Fibroblast of peridontal ligament (primary cell): ENCODE measurements around the gene FUBP1.
"Not testable (repeated sequence)": the region's sequence is repeated elsewhere in the genome, so short reads cannot be mapped to it uniquely, and the experiment has no call there.

Experiments used
- DNase-seq: peaks from one replicate; pipeline ENCODE4 v3.0.0-alpha.2; 2010; ENCODE audit errors: extremely low read depth

FUBP1 gene

DNA sequence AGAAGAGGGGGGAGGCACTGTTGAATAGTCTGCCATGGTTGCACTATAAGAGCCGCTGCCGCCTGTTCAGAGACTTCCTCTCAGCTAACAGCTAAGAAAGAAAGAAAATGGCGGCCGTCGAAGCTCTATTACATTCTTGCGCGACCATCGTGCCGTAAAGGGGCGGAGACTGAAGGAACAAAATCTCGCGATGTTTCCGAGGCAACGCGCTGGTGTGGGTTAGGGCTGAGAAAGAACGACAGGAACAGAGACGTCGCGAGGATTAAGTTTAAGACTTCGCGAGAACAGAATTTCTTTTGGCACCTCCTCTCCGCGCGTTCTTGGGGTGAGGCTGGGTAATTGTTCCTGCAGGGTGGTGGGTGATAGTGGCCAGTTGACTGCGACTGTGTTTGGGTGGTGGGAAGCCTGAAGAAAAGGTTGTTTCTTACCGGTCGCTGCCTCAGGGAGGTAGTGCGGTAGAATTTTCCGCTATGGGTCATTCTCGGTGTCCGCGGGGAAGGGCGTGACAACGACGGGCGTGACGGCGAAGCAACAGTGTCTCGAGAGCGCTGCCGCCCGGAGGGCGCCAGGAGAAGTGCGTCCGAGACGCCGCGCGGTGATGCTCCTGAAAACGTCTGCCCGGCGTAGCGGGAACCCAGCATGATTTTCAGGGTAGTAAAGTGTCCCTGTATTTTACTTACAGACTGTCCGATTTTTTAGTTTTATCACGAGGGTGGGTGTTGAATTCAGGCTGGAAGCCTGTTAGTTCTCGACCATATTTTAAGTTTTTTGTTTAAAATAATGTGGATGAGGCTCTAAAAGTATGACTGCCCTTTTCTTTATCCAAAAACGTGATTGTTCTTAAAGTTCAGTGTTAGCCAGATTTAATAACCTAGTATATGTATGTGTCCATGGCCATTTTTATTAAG lies at the start of gene FUBP1:
Gene FUBP1 (minus strand): TSS at position 104 of the 908 bp plus-strand sequence. CDS start 68 bp downstream, at position 36.
- DNase-seq, result peak; percentile 100

- not testable (repeated sequence) for DNase-seq
These were observed 42.3 kb upstream of the FUBP1 start for GRCh38 chr1:78021134-78021533.

DNA sequence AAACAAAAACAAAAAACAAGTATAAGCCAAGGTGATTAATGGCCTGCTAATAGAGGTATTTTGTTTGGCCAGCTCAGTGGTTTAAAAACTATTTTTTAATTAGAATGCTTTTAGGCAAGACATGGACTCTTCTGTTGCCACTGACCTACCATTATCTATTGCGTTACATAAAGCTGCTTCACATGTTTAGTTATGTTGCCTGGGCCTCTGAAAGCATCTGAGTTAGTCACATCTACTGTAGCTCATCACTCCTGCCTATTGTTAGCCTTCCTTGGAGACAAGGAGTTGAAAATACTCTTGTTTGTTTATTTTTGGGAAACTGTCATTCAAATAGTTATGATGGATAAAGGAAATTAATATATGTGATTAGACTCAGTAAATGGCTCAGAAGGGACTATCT lies 40.2 kb upstream of the FUBP1 start:
- DNase-seq, result no peak

- no peak for DNase-seq
These were observed 36.3 kb upstream of the FUBP1 start for GRCh38 chr1:78015148-78015547.

GRCh38 chr1:78011050-78011449 lies 32.2 kb upstream of the FUBP1 start:
- no peak for DNase-seq

GRCh38 chr1:78009836-78010235 lies 31.0 kb upstream of the FUBP1 start:
- peak; percentile 56 for DNase-seq

- peak; percentile 54 for DNase-seq
These were observed 30.4 kb upstream of the FUBP1 start for GRCh38 chr1:78009276-78009675.

DNA sequence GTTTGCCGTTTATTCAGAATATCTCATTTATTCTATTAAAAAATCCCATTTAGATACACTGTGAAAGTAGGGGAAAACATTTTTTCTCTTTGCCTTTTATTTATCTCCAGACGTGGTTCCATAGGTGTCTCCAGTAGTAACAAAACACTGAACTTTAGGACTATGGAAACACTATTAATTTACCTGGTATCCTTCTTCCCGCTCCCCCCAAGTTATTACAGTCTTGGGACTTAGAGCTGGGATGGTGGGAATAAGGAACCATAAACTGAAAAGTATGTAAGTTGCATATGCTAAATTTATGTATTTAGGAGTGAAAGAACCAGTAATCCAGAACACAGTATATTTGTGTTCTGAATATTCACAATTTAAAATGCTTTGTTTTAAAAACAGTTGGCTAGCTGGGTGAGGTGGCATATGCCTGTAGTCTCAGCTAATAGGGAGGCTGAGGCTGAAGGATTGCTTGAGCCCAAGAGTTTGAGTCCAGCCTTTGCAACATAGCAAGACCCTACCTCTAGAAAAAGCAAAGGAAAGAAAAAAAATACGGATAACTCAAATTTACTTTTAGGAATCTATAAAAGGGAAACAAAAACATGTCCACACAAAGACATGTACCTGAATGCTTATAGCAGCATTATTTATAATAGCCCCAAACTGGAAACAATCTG lies 28.9 kb upstream of the FUBP1 start:
- no peak for DNase-seq

DNA sequence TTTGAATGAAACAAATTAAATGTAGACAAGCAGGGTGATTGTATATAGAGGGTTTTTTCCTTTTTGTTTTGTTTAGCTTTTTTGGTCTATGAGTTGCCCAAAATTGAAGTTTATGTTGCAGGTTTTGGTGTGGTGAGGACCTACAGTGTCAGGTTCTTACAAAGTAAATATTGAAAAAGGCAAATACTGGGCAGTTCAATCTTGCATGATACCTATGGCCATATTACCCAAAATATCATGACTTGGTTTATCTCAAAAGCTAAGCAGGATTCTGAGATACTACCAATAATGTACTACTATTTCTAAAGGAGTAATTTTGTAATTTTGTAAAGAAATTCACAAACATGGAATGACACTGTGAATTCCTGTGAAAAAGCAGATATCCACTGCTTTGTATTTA lies 27.6 kb upstream of the FUBP1 start:
- peak; percentile 20 for DNase-seq

- peak; percentile 98 for DNase-seq
These were observed 26.9 kb upstream of the FUBP1 start for GRCh38 chr1:78005755-78006154.

- no peak for DNase-seq
These were observed 26.5 kb upstream of the FUBP1 start for GRCh38 chr1:78005448-78005722.

- peak; percentile 99 for DNase-seq
These were observed 26.0 kb upstream of the FUBP1 start, which contains the start of gene DNAJB4 for GRCh38 chr1:78004719-78005447. Gene DNAJB4, plus strand, starts transcription at chr1:78004939. Its CDS starts 172 bp downstream, at chr1:78005111.

- peak; percentile 82 for DNase-seq
These were observed 25.2 kb upstream of the FUBP1 start for GRCh38 chr1:78003882-78004718.

DNA sequence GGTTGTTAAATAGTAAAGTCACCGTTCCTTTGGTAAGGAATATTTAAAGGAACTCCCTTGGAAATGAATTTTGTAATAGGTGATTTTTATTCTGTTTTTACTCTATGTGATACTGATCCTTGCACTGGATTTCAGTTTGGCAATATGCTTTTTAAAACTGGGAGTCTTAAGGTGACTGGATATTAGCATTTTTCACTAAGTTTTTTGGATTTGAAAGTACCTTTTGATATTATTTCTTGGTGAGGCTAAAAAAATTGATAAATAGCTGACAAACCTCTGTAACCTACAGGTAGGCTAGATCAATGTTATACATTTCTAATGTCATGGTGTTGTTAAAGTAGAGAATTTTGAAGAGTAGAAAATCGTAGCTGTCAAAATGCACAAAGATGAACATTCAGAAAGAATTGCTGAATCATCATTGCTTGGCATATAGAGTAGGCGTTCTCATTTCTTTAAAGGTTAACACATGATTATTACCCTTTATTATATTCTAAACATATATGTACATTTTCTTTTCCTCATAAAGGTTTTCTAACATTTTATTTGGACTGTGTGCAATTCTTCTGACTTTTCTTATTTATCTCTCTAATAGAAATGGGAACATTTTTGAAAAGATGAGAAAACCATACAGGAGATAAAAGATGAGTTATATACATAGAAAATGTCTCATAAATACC lies 24.3 kb upstream of the FUBP1 start:
- peak; percentile 54 for DNase-seq

DNA sequence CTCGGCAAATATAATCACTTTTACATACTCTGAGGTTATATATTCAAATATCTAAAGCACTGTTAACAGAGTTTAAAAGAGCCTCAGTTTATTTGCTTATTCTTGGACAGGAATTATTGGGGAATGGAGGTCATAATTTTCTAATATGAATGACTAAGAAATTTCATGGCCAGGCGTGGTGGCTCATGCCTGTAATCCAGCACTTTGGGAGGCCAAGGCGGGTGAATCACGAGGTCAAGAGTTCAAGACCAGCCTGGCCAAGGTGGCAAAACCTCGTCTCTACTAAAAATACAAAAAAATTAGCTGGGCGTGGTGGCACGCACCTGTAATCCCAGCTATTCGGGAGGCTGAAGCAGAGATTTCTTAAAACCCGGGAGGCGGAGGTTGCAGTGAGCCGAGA lies 21.7 kb upstream of the FUBP1 start:
- DNase-seq, result not testable (repeated sequence)

GRCh38 chr1:77996734-77997133 lies 17.9 kb upstream of the FUBP1 start:
- DNase-seq, result no peak

DNA sequence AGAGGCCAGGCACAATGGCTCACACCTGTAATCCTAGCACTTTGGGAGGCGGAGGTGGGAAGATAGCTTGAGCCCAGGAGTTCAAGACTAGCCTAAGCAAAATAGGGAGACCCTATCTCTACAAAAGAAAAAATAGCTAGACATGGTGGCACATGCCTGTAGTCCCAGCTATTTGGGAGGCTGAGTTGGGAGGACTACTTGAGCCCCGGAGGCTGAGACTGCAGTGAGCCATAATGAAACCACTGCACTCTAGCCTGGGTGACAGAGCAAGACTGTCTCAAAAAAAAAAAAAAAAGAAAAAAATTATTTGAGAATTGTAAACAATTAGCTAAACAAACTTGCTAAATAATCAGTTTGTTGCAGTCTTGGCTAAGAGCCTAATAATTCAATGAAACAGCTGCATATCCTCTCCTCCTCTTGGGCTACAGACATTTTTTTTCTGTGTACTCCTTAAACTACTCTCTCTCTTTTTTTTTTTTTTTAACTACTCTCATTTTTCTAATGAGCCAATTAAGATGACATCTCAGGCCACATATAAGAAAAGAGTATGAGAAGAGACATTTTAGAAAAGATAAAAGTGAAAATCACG lies 15.3 kb upstream of the FUBP1 start:
- DNase-seq, result no peak

DNA sequence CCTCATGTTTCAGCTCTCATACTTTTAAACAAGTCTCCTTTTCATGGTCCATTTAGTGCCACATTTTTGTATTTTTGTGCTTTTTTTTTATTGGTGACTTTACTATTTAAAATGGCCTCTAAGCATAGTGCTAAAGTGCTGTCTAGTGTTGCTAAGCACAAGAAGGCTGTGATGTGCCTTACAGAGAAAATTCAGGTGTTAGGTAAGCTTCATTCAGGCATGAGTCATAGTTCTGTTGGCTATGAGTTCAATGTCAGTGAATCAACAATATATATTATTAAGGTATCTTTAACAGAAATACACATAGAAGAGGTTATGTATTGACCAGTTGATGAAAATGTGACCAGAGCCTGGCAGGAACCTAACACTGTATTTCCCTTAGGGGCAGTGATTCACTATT lies 12.8 kb upstream of the FUBP1 start:
- no peak for DNase-seq

- DNase-seq, result no peak
These were observed 11.8 kb upstream of the FUBP1 start for GRCh38 chr1:77990629-77991204.

DNA sequence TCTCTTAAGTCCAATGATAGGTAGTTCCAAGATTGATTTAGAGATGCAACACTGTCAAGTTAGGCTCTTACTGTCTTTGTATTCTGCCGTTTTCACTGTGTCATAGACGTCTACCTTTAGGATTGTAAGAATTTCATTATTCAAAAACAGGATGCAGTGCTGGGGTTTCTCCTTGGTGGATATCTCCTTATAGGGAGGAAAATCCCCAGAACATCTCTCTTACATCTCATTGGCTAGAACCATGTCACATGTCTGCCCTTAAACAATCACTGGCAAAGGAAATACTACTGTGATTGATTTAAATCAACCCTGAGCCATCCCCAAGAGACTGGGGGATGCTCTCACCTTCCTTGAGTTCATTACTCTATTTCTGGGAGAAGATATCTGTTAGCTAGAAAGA lies 10.9 kb upstream of the FUBP1 start:
- DNase-seq, result no peak
